K562 (cell line): ENCODE data around the gene CYP2R1. TPM values are rescaled to one million over a fixed set of nuclear protein-coding genes. Genes with fewer than 3 reads are reported as not detected.
A peak's percentile ranks its signal among the peaks of the same experiment; 100 is the strongest.

ENCODE experiments used
- ARHGAP35 ChIP-seq: fragments of 450-650 bp; IDR thresholded peaks from 2 replicates; pipeline ENCODE4 v1.6.1; 2018; ENCODE audit not compliant: partially characterized antibody
- ASH1L ChIP-seq: fragments of 450-650 bp; IDR thresholded peaks from 2 replicates; pipeline ENCODE4 v1.6.1; 2018; ENCODE audit warnings: borderline replicate concordance, mild to moderate bottlenecking, low read depth; ENCODE audit not compliant: partially characterized antibody
- CBX1 ChIP-seq: sonication (generic); IDR thresholded peaks from 2 replicates; pipeline ENCODE4 v1.6.1; 2016; ENCODE audit warnings: antibody characterized with exemption, low read depth, mild to moderate bottlenecking
- CREBBP ChIP-seq: IDR thresholded peaks from one replicate; pipeline ENCODE4 v1.6.1; 2012; ENCODE audit warnings: low read depth, mild to moderate bottlenecking, control low read depth, inconsistent platforms, low read length
- HDAC8 ChIP-seq: fragments of 450-650 bp; IDR thresholded peaks from 2 replicates; pipeline ENCODE4 v1.6.1; 2016; ENCODE audit warnings: mild to moderate bottlenecking, missing genetic modification characterization, moderate library complexity, missing compliant biosample characterization
- HMGN3 ChIP-seq: IDR thresholded peaks from 2 replicates; pipeline ENCODE4 v1.6.1; 2011; ENCODE audit warnings: borderline replicate concordance, low read depth, mild to moderate bottlenecking, mixed read lengths, low read length; ENCODE audit not compliant: insufficient read length; ENCODE audit errors: extremely low read depth
- HOMEZ ChIP-seq: fragments of 250-450 bp; sonication (Bioruptor Pico); IDR thresholded peaks from 2 replicates; pipeline ENCODE4 v1.4.0; 2020; ENCODE audit warnings: mild to moderate bottlenecking, moderate library complexity
- ILF3 ChIP-seq: fragments of 450-650 bp; IDR thresholded peaks from 2 replicates; pipeline ENCODE4 v1.6.1; 2018; ENCODE audit warnings: antibody characterized with exemption, mild to moderate bottlenecking, moderate library complexity, borderline replicate concordance
- MIER1 ChIP-seq: fragments of 450-650 bp; IDR thresholded peaks from 2 replicates; pipeline ENCODE4 v1.6.1; 2016; ENCODE audit warnings: antibody characterized with exemption, mild to moderate bottlenecking, low read depth
- PYGO2 ChIP-seq: fragments of 450-650 bp; IDR thresholded peaks from 2 replicates; pipeline ENCODE4 v1.6.1; 2016; ENCODE audit warnings: mild to moderate bottlenecking, missing genetic modification characterization, moderate library complexity, missing compliant biosample characterization
- SFPQ ChIP-seq: fragments of 200-400 bp; formaldehyde crosslinking; IDR thresholded peaks from 2 replicates; pipeline ENCODE4 v1.6.1; 2017; ENCODE audit warnings: mild to moderate bottlenecking, low read depth, low read length, moderate library complexity
- ZFX ChIP-seq: sonication (generic); formaldehyde crosslinking; IDR thresholded peaks from 2 replicates; pipeline ENCODE4 v1.8.0; 2022; ENCODE audit warnings: mild to moderate bottlenecking, missing genetic modification reagents, moderate library complexity
- ZNF12 ChIP-seq: sonication (generic); formaldehyde crosslinking; IDR thresholded peaks from 2 replicates; pipeline ENCODE4 v1.4.0; 2020; ENCODE audit warnings: mild to moderate bottlenecking, missing genetic modification reagents
- ZNF175 ChIP-seq: fragments of 200-800 bp; sonication (Bioruptor generic); IDR thresholded peaks from 2 replicates; pipeline ENCODE4 v1.6.1; 2016; ENCODE audit warnings: low read depth, mild to moderate bottlenecking, missing genetic modification characterization, missing compliant biosample characterization
- ZNF395 ChIP-seq: fragments of 200-800 bp; sonication (Bioruptor generic); IDR thresholded peaks from 2 replicates; pipeline ENCODE4 v1.6.1; 2017; ENCODE audit warnings: missing genetic modification characterization, missing compliant biosample characterization
- polyA plus RNA-seq, 8 experiments: library from polyadenylated mRNA; depleted of rRNA in 4 of 8; stranded (reverse) in 5 of 8; unstranded in 3 of 8; fragments of >200 nt; fragmentation: Nextera tagmentation in 2 of 8; fragmentation: Illumina TruSeq in 1 of 8; extraction: Ambion mirVana in 2 of 8; extraction: Trizol in 1 of 8; gene quantifications; 2 replicates each; pipeline versions ENCODE4 v1.2.1 to v1.2.3, GENCODE V29; 2011 to 2014; ENCODE audit warnings: inconsistent platforms in 1 of 8, missing spikeins in 1 of 8
- total RNA-seq, 7 experiments: library from RNA; depleted of rRNA in 6 of 7; stranded (reverse); fragments of >200 nt in 6 of 7; fragmentation: Illumina TruSeq in 2 of 7; extraction: Trizol in 2 of 7; gene quantifications; 2 replicates each; pipeline versions ENCODE4 v1.2.1 to v1.2.3, GENCODE V29; 2011 to 2021; ENCODE audit warnings: low replicate concordance in 1 of 7
- TF ChIP-seq, protein P1 (sequence below): fragments of 250-450 bp; sonication (Bioruptor Pico); IDR thresholded peaks from 2 replicates; pipeline ENCODE4 v1.5.0; 2021

Gene CYP2R1
- total and polyA plus RNA-seq, 9 of the 15 experiments (the other 6 are each of a cell fraction or from before 2014, with no cell fraction given) = 19.4 to 40.5 (median 29.4) TPM

GRCh38 chr11:14891143-14892035 lies 642 bp downstream of the CYP2R1 start (continued):
- TF ChIP-seq CBX1 = no peak
- no peak for TF ChIP-seq PYGO2
- no peak; the same call in 1 of the 2 replicates for TF ChIP-seq ZNF395 (CRISPR knock-in tag)
- TF ChIP-seq HOMEZ (CRISPR knock-in tag) = 0 out of 2 replicates have a peak, but pooled peaks have one; percentile 65
- no peak for TF ChIP-seq ARHGAP35
- no peak for TF ChIP-seq MIER1
- no peak for TF ChIP-seq ILF3
- no peak for TF ChIP-seq SFPQ
- peak; percentile 17 for TF ChIP-seq ZNF175 (CRISPR knock-in tag)
- peak; percentile 73 for TF ChIP-seq ZFX (CRISPR knock-in tag)
- no peak for TF ChIP-seq CREBBP
- TF ChIP-seq HDAC8 (tag) = no peak
- TF ChIP-seq, protein P1, sequence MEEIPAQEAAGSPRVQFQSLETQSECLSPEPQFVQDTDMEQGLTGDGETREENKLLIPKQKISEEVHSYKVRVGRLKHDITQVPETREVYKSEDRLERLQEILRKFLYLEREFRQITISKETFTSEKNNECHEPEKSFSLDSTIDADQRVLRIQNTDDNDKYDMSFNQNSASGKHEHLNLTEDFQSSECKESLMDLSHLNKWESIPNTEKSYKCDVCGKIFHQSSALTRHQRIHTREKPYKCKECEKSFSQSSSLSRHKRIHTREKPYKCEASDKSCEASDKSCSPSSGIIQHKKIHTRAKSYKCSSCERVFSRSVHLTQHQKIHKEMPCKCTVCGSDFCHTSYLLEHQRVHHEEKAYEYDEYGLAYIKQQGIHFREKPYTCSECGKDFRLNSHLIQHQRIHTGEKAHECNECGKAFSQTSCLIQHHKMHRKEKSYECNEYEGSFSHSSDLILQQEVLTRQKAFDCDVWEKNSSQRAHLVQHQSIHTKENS = no peak
- peak; percentile 55 for TF ChIP-seq ASH1L
- TF ChIP-seq HMGN3 = no peak
- TF ChIP-seq ZNF12 (CRISPR knock-in tag) = no peak
